SKM-1 (cell line): Measurements from ENCODE around the gene CTPS1.

Source experiments
- DNase-seq: peaks from one replicate; lab custom pipeline; 2025; ENCODE audit not compliant: unreplicated experiment; lab: John Stamatoyannopoulos, UW

CTPS1 gene

DNA sequence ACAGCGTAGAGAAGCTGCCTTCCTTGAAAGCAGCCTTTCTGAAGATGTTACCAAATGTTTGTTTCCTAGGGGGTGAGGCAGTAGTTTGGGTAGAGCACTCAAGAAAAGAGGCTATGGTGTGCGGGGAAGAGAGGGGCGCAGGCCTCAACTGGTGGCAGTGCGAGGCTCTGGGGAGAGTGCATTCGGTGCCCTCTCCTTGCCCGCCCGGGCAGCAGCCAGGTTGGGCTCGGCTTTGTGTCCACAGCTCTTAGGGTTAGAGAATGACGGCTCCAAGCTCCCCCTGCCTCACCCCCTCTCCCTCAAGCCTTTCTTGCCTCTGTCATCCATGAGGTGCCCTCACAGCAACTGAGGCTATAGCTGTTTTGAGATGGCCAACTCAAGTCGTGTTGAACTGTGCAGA, 42.9 kb downstream of the CTPS1 start:
- no peak for DNase-seq

- DNase-seq = no peak
These were observed 43.9 kb downstream of the CTPS1 start for GRCh38 chr1:41023279-41023990.

GRCh38 chr1:41024953-41025352, 45.5 kb downstream of the CTPS1 start:
- no peak for DNase-seq

DNA sequence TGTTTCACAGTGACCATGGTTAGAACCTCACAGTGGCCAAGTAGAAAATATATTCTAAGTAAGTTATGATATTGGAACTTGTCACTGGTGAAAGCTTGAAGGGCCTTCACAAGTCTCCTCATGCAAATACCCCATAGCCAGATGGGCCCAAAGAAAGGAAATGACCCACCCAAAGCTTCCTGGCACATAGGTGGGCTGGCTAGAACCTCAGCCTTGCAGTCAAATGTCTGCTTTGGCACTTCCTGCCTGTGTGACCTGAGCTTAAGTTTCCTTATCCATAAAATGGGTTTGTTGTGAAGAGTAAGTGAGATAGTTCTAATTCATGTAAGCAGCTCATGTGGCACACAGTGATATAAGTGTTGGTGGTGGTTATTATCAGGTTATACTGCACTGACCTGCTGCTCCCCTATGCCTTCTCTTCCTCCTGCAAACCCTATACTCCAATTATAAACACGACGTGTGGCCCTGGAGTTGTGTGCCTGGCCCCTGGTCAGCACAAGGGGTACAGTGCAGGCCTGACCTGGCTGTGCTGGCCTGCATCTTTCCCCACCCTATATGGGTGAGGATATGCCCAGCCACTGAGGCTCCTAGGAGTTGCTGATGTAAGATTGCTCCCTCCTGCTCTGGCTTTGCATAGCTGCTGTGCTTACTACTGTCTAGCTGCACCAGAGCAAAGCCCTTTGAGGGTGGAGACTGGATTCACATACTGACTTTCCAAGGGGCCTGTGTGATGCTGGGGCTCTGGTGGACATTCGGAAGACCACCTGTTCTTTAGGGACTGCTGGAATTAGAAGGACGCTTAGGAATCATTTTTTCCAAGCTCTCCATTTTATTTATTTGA, 46.7 kb downstream of the CTPS1 start:
- DNase-seq = no peak

GRCh38 chr1:41028034-41028642, 48.6 kb downstream of the CTPS1 start:
- no peak for DNase-seq

DNA sequence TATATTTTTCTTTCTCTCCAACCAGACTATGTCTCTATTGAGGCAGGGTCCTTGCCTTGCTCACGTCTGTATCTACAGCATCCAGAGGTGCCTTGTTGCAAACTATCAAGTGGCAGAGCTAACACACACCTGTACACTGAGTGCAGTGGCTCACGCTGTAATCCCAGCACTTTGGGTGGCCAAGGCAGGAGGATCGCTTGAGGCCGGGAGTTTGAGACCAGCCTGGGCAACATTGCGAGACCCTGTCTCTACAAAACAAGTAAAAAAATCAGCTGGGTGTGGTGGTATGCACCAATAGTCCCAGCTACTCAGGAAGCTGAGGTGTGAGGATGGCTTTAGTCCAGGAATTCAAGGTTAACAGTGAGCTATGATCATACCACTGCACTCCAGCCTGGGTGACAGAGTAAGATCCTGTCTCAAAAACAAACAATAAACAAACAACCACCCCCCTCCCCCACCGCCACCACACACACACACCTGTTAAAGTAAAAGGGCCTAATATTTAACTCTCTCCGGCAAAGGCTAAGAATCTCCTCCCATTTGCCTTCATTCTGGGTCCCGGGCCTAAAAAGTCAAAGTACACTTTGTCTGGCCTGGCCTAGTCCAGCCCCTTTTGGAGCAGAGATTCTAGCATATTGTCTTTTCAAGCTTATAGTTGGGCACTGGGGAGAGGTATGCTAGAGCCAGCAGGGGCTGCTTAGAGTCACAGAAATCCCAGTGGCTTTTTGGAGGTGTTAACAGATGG, 51.5 kb downstream of the CTPS1 start:
- DNase-seq = no peak

- no peak for DNase-seq
These were observed 52.7 kb downstream of the CTPS1 start for GRCh38 chr1:41032147-41032546.

DNA sequence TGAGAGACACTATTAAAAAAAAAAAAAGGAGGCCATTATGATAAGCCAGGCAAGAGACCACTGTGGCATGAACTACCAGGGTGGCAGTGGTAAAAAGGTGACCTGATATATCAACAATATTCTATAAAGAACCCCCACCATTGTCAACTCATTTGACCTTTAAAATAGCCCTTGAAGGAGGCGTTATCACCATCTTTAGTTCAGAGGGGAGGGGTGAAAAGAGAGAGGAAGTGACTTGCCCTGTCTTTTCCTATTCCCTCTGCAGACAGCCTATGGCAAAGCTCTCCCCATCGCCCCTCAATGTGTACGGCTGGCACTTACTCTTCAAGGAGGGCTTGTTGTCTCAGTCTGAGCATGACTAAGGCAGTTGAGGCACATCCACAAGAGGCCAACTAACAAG, 53.8 kb downstream of the CTPS1 start:
- DNase-seq = no peak

- DNase-seq = no peak
These were observed 57.8 kb downstream of the CTPS1 start for GRCh38 chr1:41037116-41037903.

GRCh38 chr1:41038110-41038509, 58.6 kb downstream of the CTPS1 start:
- no peak for DNase-seq

DNA sequence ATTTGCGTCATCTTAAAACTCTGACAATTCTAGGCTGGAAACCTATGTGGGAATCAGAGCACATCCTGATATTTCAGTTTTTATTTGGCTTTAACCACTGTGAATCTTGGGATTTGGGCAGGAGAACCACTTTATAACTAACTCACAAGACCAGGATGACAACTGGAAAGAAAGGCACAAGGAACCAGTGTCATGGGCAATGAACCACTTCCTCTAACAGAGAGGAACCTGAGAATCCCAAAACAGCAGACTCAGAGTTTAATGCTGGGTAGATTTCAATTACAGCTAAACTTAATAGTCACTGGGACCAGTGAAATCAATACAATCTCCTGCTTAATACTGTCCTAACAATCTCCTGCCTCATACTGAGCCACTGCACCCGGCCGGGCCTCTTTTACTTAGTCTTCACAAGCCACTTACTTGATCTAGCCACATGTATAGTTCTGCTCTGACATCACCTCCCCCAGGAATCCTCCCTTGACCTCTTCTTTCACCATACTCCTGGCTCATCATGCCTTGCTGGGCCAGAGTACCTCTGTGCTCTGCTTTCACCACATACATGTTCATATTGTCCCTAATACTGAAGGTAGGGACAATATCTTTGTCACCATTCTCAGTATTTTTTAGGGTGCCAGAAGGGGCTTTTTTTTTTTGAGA, 62.2 kb downstream of the CTPS1 start:
- DNase-seq = peak; percentile 51

GRCh38 chr1:41044187-41044586, 64.7 kb downstream of the CTPS1 start:
- no peak for DNase-seq

DNA sequence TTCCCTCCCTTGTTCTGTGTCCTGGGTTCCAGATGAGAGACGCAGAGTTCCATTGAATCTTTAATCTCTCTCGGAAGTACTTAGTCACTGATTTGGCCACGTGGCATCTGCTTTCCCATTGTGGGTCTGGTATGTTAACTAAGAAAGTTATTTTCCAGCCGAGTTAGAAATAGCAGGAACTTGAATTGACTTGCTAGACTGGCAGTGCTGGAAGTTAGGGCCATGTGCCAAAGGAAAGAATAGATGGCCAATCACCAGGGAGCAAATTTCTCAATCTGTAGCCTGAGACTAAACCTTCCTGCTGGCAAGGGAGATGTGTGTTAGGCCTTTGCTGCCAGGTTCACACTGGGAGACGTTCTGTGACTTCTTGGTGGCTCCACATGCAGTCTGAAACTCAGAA, 66.2 kb downstream of the CTPS1 start:
- DNase-seq = no peak

DNA sequence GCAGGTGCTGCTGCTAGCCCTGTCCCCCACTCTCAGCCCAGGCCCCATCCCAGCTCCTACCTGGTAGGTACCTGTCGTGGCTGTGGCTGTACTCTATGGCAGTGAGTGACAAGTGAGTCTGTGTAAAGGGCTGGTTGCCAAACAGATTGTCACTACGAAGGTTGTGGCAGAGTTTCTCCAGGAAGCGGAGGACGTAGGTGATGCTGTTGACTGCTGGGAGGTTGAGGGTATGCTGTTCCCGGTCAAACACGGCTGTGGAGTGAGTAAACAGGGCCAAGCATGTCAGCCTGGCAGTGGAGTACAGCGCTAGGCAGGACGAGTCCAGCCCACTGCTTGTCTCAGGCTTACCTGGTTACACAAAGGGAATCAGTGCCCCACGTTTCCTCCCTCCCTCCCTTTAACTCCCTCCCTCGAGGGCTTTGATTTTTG, 66.9 kb downstream of the CTPS1 start:
- no peak for DNase-seq

DNA sequence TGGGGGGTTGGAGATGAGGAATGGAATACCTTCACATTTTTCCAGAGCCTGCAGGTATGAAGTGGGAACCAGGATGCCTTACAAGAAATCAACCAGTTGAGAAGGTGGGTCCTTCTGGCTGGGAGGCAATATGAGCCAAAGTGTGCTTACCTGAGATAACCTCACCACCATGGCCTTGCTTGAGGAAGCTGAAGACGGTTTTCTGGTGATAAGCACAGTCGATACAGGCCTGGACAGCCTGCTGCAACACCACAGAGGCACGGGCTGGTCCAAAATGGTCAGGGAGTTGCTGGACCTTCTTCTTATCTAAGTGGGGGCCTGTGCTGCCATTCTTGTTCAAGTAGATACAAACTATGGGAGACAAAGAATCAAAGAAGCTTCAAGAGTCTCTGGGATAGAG, 69.0 kb downstream of the CTPS1 start:
- no peak for DNase-seq

DNA sequence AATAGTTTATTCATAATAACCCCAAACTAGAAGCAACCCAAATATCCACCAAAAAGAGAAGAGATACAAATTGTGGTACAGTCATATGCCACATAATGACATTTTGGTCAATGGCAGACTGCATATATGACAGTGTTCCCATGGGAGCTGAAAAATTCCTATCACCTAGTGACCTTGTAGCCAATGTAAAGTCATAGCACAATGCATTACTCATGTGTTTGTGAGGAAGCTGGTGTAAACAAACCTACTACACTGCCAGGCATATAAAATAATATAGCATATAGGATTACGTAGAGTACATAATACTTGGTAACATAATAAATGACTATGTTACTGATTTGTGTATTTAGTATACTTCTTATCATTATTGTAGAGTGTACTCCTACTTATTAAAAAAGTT, 71.5 kb downstream of the CTPS1 start:
- DNase-seq = no peak

GRCh38 chr1:41053316-41053715, 73.8 kb downstream of the CTPS1 start:
- no peak for DNase-seq

DNA sequence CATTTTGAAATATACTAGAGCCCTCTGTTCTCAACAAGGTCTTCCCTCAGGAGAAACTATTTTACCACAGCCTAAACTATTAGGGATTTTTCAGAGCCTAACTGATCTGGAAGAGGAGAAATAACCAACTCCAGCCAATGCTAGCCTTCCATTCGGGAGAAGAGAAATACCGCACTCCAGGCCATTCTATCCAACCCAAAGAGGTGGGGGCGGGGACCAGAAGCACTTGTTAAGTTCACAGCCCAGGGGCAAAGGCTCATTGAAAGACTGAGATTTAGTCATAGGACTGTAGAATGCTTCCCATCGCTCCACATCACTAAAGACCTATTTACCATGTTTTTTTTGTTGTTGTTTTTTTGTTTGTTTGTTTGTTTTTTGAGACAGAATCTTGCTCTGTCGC, 77.4 kb downstream of the CTPS1 start:
- no peak for DNase-seq
